Measurements from ENCODE around the gene NEK1. TPM values are rescaled to one million over a fixed set of nuclear protein-coding genes. Genes with fewer than 3 reads are reported as not detected.

Gene NEK1
- total and polyA plus RNA-seq, 2 donors (not counting 3 experiments of a cell fraction or from before 2014, with no cell fraction given) = 2.6 to 10.1 TPM

DNA sequence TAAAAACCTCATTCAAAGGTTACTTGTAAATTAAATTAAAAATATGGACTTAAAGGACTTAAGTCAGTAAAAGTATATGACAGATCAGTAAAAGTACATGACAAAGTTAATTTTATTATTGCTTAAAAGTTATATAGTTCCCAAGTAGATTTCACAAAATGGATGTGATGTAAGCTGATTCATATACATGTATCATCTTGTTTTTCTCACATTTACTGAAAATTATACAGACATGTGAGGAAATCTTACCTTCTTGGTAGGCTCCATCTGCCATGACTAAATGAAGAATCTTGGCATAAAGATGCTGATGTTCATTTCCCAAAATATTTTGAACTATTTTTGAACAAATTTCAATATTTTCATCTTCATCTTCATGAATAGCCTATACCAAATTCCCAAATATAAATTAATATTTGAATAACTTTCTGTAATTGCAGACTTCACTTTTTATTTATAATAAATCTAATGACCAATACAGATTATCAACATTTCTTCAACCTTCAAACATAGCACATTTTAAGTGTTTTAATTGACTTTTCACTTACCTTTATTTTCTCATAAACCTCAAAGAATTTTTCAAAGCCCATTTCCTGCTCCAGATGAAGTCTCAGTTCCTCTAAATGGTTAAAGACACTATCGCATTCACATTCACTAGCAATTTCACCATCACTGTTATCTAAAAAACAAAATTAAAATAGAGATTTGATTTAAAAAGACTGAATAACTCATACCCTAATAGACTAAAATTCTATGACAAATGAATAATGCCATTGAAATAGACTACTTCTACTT, 212.2 kb downstream of the NEK1 start:
- FAIRE-seq (no peak), DNase-seq (ENCODE audit: low read depth, low spot score) (no peak)
- no peaks in the 10 kb centered on the region for H3K36me3 ChIP-seq (ENCODE audit: control insufficient read depth in 2 of 2, extremely low read depth in 1 of 2, insufficient read depth in 2 of 2, low read length in 2 of 2)
- TF ChIP-seq, protein P1, sequence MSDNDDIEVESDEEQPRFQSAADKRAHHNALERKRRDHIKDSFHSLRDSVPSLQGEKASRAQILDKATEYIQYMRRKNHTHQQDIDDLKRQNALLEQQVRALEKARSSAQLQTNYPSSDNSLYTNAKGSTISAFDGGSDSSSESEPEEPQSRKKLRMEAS (IDR thresholded peaks at IDR 0.05; ENCODE audit: insufficient read depth, insufficient read length) = no peak
- TF ChIP-seq POLR2A (IDR thresholded peaks at IDR 0.05; ENCODE audit: low read depth, low read length) = no peak
- TF ChIP-seq MYC (IDR thresholded peaks at IDR 0.05; ENCODE audit: low read depth, low read length) = no peak
- TF ChIP-seq FOS (IDR thresholded peaks at IDR 0.05; ENCODE audit: borderline replicate concordance, insufficient read depth, low read length) = no peak
- no peak for TF ChIP-seq POLR2AphosphoS5 (IDR thresholded peaks at IDR 0.05; ENCODE audit: insufficient read depth, low read depth, low read length)
- TF ChIP-seq, protein P2, sequence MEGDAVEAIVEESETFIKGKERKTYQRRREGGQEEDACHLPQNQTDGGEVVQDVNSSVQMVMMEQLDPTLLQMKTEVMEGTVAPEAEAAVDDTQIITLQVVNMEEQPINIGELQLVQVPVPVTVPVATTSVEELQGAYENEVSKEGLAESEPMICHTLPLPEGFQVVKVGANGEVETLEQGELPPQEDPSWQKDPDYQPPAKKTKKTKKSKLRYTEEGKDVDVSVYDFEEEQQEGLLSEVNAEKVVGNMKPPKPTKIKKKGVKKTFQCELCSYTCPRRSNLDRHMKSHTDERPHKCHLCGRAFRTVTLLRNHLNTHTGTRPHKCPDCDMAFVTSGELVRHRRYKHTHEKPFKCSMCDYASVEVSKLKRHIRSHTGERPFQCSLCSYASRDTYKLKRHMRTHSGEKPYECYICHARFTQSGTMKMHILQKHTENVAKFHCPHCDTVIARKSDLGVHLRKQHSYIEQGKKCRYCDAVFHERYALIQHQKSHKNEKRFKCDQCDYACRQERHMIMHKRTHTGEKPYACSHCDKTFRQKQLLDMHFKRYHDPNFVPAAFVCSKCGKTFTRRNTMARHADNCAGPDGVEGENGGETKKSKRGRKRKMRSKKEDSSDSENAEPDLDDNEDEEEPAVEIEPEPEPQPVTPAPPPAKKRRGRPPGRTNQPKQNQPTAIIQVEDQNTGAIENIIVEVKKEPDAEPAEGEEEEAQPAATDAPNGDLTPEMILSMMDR (IDR thresholded peaks at IDR 0.05; ENCODE audit: extremely low read depth in 1 of 2, insufficient read depth in 1 of 2, low read depth in 1 of 2, low read length in 2 of 2) = no peak
- no peak for TF ChIP-seq GATA2 (IDR thresholded peaks at IDR 0.05; ENCODE audit: insufficient read depth, insufficient read length, low read depth, low read length)
- TF ChIP-seq JUN (IDR thresholded peaks at IDR 0.05; ENCODE audit: borderline replicate concordance, insufficient read depth, insufficient read length, low read depth) = no peak
- TF ChIP-seq EZH2 (IDR thresholded peaks at IDR 0.05; ENCODE audit: borderline replicate concordance, low read depth, low read length, severe bottlenecking) = no peak
- no peaks in the 10 kb centered on the region for H3K9me3 ChIP-seq (replicated peaks; ENCODE audit: control insufficient read depth, insufficient read depth, low read length)
- no peak overlapping the region for H3K27ac ChIP-seq (ENCODE audit: insufficient read depth, low read depth, low read length)
- H3K79me2 ChIP-seq (ENCODE audit: control insufficient read depth, insufficient read depth, low read length) = no peaks in the 10 kb centered on the region
- peaks cover 10% of the 10 kb centered on the region for H3K4me1 ChIP-seq (ENCODE audit: control insufficient read depth, extremely low read depth, insufficient read depth, low read length)
- H2AFZ ChIP-seq (ENCODE audit: low read depth, low read length) = no peak overlapping the region
- no peak overlapping the region for H3K4me3 ChIP-seq (replicated peaks in 1 of 3; ENCODE audit: insufficient read depth in 1 of 3, low read depth in 1 of 3, low read length in 3 of 3)
- dilution Hi-C loops (cut with MboI; ENCODE audit: extremely low pct_ligation_motif_present, low sequenced_read_pairs) = no loop called here
- H3K4me2 ChIP-seq (ENCODE audit: insufficient read depth, low read length) = no peak overlapping the region
- no peaks in the 10 kb centered on the region for H3K27me3 ChIP-seq (ENCODE audit: control insufficient read depth in 2 of 2, insufficient read depth in 2 of 2, low read length in 2 of 2)
- no peaks in the 10 kb centered on the region for H4K20me1 ChIP-seq (replicated peaks; ENCODE audit: control insufficient read depth, extremely low read depth, insufficient read depth, low read length)
- no peak overlapping the region for H3K9ac ChIP-seq (replicated peaks; ENCODE audit: extremely low read depth, insufficient read depth, low read length)
- intact Hi-C loops (cut with micrococcal nuclease) = no loop called here
- ChIA-PET POLR2A (no interaction called here), CTCF (no interaction called here)
- BruUV-seq (replicated peaks) = no TSS peak
- no peaks in the 10 kb centered on the region for H3K9me1 ChIP-seq (replicated peaks; ENCODE audit: control insufficient read depth, extremely low read depth, insufficient read depth, low read length)

All from endothelial cell of umbilical vein (primary cell).